Left cardiac atrium (tissue), 4 donors: ENCODE results near the gene IGSF21. TPM values are rescaled to one million over a fixed set of nuclear protein-coding genes. Genes with fewer than 3 reads are reported as not detected.

ENCODE experiments used
- ATAC-seq, 2 donors: fragments of 200-7000 bp; cut with Tn5 transposase; one replicate each; pipeline ENCODE4 v1.9.1; 2020; ENCODE audit warnings: mild to moderate bottlenecking in 2 of 2, moderate library complexity in 2 of 2
- DNase-seq: peaks from one replicate; pipeline ENCODE4 v3.0.0-alpha.2; 2020
- intact Hi-C, 2 donors: fragments of 100-400 bp; cut with DNase I; formaldehyde crosslinking; loops; one replicate each; pipeline versions ENCODE4 v1.14.1 to v1.15.1; 2022 to 2023
- total RNA-seq, 2 donors: library from RNA; stranded (reverse); fragmentation: NEBNext Ultra II Directional; extraction: Animal tissue kit (Norgen Biotek cat#: 25700); gene quantifications; one replicate each; pipeline ENCODE4 v1.2.1, GENCODE V29; 2021
- donor health status: DM: no; HTN: yes; CAD: no.
- donor health status: DM: no; HTN: yes; CAD: no; lungs with severe emphysema.
- donor health status: DM: yes; HTN: yes; CAD: no.
- donor health status: Dilated cardiomyopathy.

The IGSF21 gene
- total RNA-seq, 2 donors from 2014 or later = 1.0 to 3.0 TPM

DNA sequence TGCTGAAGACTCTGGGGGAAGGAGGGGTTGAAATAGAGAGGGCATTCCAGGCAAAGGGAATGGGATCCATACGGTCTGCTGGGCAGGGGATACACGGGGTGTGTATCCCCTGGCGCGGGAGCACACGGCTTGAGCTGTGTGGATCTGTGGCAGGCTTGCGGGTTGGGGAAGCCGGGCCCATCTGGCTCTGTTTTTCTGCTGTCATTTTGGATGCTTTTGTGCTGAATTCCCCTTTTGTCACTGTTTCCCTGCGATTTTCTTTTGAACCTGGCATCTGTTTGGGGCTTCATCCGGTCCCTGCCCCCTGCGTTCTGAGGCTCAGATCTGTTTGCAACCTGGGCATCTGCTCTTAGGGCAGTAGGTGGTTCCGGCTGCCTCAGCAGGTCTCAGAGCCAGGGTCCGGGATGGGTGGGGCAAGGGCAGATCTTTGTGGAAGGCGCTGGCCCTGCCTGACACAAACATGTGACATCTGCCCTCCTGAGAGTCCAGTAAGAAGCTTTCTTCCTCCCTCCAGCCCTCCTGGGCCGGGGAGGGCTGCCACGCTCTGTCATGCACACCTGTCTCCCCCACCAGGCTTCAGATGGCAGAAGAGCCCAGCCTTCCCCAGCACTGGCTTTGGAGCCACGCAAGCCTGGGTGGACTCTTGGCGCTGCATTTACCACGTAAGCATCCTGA lies 84.0 kb downstream of the IGSF21 start:
- intact Hi-C loops = no loop called here
- no peak for DNase-seq
- no peak for ATAC-seq

DNA sequence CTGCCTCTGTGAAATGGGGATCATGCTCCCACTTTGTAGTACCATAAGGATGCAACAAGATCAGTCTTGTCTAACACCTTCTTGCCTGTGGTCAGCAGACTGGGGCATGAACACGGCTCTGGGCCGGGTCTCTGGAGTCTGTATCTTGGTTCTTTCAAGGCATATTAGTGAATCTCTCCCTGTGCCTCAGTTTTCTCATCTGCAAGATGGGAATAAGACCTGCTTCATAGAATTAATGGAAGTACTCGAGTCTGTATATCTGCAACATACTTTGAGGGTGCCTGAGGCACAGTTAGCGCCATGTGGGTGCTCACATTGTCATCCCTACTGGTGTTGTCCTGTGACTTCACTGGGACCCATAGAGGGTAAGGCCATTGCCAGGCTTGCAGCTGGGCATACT lies 84.6 kb downstream of the IGSF21 start:
- DNase-seq = no peak
- intact Hi-C loops = no loop called here
- ATAC-seq = no peak

DNA sequence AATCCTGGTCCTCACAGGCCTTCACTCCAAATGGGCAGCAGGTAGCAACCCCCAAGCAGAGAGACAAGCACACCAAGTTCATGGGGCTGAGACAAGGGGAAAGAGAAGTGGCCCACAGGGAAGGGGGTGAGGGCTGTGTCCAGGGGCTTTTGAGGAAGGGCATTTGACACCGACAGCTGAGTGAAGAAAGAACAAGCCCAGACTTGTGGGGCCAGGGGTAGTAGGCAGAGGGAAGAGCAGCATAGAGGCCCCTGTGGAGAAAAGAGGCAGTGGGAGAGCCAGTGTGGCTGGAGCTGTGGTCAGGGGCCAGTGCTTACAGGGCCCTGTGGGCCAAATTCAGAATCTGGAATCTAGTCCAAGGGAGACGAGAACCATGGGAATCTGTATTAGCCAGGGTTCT lies 85.4 kb downstream of the IGSF21 start:
- no peak for DNase-seq
- intact Hi-C loops = no loop called here
- ATAC-seq = no peak

DNA sequence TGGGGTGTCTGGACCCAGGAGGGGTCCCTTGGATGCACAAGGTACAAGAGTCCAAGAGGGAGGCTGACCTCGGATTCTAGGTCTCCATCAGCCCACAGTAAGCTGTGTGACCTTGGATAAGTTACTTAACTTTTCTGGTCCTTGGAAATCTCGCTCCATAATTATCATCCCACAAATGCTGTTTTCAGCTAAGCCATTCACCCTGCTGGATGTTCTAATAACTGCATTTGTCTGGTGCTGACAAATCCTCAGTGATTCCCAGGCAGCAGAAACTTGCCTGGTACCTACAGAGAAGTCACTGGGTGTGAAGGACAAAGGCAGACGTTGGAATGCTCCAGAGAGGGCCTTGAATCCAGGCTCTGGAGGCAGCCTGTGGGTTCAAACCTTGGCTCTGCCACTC lies 89.7 kb downstream of the IGSF21 start:
- DNase-seq = no peak
- intact Hi-C loops = no loop called here

DNA sequence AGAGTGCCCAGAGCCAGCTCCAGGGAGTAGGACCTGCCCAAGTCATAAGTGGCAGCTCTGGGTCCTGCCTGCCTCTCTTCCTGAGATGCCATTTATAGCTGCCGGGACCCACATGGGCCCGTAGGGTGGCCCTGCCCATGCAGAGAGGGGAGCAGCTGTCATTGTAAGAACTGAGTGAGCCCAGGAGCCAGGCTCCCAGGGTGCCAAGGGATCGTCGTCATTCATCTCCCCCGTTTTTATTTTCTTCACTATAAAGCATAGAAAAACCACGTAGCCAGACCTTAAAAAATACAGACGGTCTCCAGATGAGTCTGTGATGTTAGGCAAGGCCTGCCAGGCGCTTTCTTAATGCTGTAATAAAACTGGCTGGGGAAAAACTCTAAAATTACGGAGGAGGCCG lies 90.7 kb downstream of the IGSF21 start:
- DNase-seq (no peak), ATAC-seq (no peak)
- intact Hi-C loops = no loop called here

More for the DNA sequence above, 89.7 kb downstream of the IGSF21 start:
- ATAC-seq = no peak

DNA sequence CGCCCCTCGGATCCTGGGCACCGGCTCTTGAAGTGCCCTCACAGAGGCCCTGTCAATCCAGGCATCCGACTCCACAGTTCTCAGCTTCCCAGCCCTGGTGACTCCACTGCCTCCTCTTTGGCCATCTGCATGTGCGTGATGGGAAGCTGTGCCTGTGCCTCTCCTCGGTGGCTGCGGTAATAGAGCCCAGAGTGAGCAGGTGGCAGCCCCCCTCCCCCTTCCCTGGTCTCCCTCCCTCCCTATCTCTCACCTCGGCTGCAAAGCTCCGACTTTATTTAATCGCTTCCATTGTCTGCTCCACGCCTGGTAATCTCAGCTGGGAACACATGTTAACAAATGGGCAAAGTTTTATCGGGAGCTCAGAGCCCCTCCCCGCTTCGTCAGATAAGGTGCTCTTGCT lies 91.9 kb downstream of the IGSF21 start:
- ATAC-seq (no peak), DNase-seq (no peak)
- intact Hi-C loops = no loop called here

DNA sequence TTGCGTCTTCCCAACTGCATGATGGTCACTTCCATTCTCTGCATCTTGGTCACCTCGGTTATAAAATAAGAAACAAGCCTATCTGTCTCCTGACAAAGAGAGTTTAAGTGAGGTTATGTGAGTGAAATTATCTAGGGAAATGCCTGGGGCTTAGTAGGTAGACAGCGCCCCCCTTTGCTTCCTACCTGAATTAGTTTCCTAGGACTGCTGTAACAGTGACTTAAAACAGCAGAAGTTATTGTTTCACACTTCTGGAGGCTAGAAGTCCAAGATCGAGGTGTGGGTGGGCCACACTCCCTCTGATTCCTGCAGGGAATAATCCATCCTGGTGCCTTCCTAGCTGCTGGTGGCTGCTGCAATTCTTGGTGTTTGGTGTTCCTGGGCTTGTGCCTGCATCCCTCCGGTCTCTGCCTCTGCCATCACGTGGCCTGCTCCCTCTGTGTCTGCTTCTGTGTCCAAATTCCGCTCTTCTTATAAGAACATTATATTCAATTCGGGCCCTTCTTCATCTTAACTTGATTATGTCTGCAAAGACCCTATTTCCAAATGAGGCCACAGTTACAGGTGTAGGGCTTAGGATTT lies 92.6 kb downstream of the IGSF21 start:
- intact Hi-C loops = no loop called here
- ATAC-seq (no peak), DNase-seq (no peak)

DNA sequence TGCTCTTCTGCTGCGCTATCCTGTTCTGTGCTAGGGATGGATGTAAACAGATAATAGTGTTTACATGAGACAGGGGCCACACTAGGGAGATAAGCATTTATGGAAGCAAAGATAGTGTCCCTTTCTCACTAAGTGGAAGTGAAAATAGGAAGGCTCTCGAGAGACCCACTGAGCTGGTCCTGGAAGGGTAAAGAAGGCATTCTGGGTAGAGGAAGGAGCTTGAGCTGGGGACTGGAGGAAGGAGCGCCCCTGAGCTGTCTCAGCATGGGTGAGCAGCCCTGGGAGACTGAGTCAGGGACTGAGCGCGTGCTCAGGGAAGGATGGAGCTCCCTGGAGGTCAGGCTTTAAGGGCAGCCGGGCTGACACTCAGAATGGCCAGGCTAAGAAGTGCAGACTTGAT lies 93.3 kb downstream of the IGSF21 start:
- ATAC-seq (no peak), DNase-seq (no peak)
- intact Hi-C loops = no loop called here

DNA sequence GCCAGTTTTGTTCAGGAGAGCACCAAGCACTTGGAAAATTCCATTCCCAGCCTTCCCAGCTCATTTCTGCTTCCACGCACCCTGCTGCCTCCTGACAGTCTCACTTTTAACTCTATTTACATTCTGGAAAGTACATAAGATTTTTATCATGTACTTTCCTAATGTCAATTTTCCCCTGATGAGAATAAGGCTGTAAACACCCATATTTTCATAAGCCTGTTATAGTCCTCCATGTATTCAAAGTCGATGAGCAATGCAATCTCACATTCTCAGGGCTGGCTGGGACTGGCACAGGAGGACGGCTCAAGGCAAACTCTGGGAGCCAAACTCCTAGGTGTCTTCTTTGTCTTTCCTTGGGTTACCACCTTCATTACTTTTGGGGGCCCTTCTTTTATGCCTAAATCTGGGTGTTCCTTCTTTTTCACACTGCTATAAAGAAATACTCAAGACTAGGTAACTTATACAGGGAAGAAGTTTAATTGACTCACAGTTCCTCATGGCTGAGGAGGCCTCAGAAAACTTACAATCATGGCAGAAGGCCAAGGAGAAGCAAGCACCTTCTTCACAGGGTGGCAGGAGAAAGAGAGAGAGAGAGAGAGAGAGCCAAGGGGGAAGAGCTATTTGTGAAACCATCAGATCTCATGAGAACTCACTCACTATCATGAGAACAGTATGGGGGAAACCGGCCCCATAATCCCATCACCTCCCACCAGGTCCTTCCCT lies 94.6 kb downstream of the IGSF21 start:
- intact Hi-C loops = no loop called here
- no peak for ATAC-seq
- DNase-seq = no peak

DNA sequence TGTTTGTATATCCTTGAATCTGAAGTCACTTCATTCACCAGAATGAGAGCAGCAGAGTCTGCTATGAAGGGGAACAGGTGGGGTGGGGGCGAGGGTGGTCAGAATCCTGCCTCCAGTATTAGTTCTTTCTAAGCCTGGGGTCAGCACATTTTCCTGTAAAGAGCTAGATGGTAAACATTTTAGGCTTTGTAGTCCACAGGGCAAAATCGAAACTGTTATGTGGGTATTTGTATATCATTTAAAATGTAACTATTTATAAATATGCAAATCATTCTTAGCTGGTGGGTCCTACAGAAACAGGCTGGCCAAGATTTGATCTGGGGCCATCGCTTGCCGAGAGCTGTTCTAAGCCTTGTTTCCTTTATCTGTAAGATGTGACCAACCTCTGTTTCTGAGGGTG lies 96.0 kb downstream of the IGSF21 start:
- intact Hi-C loops = no loop called here
- DNase-seq = no peak

DNA sequence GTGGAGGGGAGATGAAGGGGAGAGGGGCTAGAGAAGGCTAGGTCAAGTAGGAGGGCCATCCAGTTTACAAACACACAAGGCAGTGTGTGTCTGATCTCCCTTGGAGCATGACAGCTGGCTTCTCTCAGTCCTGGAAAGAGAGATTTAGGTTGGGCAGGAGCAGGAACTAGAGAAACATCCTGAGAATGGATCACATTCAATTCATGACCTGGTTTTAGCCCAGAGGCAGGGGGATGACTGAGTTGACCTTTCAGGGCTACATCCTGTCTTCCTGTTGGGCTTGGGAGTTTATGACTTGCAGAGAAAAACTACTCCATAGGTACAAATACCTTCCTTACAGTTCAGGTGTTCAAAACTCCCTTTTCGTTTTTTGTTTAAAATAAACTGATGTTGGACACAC lies 97.0 kb downstream of the IGSF21 start:
- no peak for DNase-seq
- intact Hi-C loops = no loop called here
- ATAC-seq = no peak

More for the DNA sequence above, 96.0 kb downstream of the IGSF21 start:
- ATAC-seq = no peak

DNA sequence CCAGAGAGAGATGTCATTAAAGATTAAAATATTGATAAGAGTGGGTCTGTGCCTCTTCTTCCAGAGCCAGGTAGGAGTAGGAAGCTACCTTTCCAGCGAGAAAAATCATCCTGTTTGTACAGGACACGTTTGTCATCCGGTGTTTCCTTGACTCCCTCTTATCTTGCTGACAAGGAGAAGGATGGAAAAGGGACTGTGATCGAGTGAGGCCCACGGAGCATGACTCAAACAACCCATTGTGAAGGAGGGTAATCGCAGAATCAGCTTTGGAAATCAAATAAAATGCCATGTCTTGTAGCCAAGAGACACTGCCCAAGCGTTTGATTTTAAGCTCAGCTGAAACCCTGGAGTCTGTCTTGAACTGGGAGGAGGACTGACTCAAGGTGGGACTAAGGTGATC lies 97.7 kb downstream of the IGSF21 start:
- ATAC-seq = no peak
- no peak for DNase-seq
- intact Hi-C loops = no loop called here

DNA sequence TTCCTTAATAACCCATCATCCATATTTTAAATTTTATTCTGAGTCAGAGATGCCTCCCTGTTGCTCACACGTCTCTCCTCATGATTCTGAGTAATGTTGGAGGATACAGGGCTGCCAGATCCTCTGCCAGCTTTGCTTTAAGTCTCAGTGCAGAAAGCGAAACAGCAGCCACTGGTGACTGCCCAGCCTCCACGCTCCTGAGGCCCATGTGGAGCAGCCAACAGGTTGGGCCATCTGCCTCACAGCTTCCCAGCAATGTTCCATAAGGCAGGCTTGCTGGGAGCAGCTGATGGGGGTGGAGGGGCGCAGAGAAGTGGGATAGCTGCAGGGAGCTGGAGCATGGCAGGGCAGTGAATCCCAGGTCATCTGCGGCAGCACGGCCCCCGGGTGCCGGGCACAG lies 104.2 kb downstream of the IGSF21 start:
- intact Hi-C loops = no loop called here
- no peak for ATAC-seq
- no peak for DNase-seq

DNA sequence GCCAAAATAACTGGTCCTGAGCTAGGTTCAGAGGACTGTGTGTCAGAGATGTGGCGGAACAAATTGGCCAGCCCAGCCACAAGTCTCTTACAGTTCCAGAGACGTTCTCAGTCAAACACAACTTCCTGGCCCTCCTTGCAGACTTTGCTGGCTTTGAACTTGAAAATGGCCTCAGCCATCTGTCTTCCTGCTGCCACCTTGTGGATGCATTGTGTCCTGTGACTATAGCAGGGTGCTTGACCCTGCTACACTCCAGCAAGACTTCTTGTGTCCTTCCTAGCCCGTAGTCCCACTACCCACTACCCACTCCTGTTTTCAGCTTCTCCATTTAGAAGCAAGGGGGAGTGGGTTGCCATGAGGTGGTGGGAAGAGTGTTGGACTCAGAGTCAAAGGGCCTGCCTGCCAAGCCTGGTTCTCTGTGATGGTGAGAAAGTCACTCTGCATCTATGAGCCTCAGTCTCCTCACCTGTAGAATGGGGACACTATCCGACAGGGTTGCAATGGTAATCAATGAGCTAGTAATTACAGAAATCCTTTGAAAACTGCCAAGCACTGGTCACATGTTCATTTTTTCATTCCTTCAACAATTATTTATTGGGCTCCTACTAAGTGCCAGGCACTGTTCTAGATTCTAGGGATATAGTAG lies 109.9 kb downstream of the IGSF21 start:
- ATAC-seq (no peak), DNase-seq (no peak)
- intact Hi-C loops = no loop called here

DNA sequence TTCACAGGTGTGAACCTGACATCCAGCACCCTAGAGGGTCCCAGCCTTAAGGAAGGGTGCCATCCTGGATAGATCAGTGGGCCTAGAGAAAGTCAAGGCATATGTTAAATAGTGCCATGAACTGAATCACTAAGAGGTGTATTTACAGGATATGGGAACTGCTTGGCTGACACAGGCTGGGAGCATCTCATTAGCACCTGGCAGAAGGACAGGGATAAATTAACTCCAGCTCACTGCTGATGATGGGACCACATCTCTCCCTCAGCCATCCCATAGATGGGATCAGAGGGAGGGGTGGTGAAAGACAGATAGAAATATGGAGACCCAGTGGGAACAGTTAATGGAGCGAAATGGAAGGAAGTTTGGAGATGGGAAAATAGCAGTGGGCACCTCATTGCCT lies 122.0 kb downstream of the IGSF21 start:
- no peak for ATAC-seq
- no peak for DNase-seq
- intact Hi-C loops = loop anchor here in 1 of 2 donors (10.0 kb wide), 1 partner anchor 115 kb away; no protein-coding TSS in a partner anchor

DNA sequence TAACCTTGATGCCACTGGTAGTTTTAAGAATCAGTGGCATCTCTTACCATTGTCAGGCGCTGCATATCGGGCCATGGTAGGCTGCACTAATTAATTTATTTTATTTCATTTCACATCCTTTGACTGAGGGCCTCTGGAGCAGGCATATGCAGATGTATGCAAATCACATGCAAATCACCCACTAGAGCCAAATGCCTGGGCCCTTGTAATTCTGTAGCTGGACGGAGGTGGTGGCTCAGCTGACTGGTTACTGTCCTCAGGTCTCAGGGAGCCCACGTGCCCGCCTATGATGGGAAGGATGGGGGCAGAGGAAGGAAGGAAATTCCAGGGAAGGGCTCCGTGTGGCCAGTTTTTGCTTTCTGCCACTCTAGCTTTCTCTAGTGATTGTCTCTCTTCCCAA lies 122.7 kb downstream of the IGSF21 start:
- intact Hi-C loops = loop anchor here in 1 of 2 donors (10.0 kb wide), 1 partner anchor 116 kb away; no protein-coding TSS in a partner anchor
- DNase-seq = no peak
- ATAC-seq = no peak

DNA sequence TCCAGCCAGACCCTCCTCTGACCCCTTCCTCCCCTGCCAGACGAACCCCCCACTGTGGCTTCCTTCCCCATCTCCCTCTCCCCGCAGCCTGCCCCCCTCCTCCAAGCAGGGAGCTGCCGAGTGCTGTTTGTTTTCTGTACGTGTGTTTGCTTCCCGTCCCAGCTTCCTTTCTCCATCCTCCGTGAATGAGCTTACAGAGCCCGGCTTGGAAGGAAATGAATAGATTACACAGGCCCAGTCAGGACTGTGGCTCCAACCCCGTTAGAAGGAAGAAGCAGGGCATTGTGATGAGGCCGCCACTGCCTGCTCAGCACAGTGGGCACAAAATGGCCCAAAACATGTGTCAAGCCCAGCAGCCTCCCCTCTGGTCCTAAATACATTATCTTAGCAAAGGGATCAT lies 123.2 kb downstream of the IGSF21 start:
- ATAC-seq (no peak), DNase-seq (no peak)
- intact Hi-C loops = loop anchor here in 1 of 2 donors (10.0 kb wide), 1 partner anchor 116 kb away; no protein-coding TSS in a partner anchor

DNA sequence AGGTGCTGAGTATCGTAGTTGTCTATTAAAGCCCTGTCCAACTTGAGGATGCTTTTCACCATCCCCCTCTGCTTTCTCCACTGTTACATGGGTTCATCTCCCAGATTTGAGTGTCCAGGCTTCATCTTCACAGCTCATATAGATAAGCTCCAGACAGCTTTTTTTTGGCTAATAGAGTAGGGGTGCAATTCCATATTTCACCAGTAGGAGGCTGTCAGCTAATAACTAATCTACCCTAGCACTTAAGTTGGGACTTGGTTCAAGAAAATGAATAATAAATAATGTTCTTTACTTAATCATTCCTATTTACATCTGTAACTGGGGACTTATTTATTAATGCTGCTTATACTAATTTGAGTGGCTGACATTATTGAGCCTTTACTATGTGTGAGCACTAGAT lies 124.5 kb downstream of the IGSF21 start:
- DNase-seq (no peak), ATAC-seq (no peak)
- intact Hi-C loops = loop anchor here in 1 of 2 donors (10.0 kb wide), 1 partner anchor 117 kb away; no protein-coding TSS in a partner anchor

DNA sequence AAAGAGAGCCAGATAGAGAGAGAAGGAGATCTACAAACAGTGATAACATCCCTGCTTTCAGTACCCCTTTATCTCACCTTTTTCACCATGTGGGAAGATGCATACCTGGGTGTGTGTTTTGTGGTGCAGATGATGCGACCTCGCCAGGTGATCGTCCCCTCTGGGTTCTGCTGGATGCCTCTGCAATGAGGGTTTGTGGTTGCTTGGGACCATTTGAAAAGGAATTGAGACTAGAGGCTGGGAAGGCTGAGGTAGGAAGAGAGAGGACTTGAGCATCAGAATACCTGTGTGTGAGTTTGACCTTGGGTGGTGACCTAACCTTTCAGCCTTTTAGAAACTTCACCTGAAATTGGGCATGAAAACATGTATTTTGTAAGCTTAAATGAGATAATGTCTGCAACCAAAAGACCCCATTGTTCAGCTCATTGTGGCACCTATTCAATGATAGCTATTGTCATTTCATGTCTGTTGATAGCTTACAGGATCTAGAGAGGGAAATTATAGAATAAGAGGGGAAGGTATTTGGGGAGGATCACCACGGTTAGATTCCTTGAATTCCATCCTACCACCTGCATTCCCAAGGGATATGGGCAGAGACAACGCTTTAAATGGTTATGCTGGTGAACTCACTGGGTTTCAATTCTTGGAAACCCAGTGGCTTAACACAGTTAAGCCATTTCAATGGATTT lies 125.7 kb downstream of the IGSF21 start:
- intact Hi-C loops = loop anchor here in 1 of 2 donors (10.0 kb wide), 1 partner anchor 119 kb away; no protein-coding TSS in a partner anchor
- ATAC-seq (no peak), DNase-seq (no peak)
